ENCODE data around the gene CAMK2A.

Gene CAMK2A

GRCh38 chr5:150210644-150211043 is 78.9 kb downstream of the CAMK2A start:
- DNase-seq (ENCODE audit: low read depth) = no peak

DNA sequence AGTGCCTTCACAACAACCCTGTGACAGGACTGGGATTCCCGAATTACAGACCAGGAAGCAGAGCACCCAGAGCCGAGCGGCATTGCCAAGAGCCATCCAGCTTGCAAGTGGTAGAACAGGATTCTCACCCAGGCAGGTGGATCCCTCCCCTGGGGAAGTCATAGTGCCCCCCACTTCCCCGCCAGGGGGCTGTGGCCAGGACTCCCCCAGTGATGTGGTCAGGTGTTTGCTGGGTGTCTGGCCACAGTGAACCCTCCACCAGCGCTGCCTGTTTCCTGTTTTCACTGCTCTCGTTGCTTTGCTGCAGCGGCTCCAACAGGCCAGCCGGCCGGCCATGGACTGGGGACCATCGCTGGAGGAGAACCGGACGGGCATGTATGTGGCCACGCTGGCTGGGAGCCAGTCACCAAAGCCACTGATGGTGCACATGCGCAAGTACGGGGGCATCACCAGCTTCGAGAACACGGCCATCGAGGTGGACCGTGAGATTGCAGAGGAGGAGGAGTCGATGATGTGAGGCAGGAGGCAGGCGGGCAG is 80.4 kb downstream of the CAMK2A start:
- DNase-seq (ENCODE audit: low read depth) = no peak

- DNase-seq (ENCODE audit: low read depth) = no peak
Observed at GRCh38 chr5:150208187-150209098, 81.1 kb downstream of the CAMK2A start.

- DNase-seq (ENCODE audit: low read depth) = no peak
Observed at GRCh38 chr5:150206779-150207115, 82.8 kb downstream of the CAMK2A start.

- DNase-seq (ENCODE audit: low read depth) = no peak
Observed at GRCh38 chr5:150206098-150206778, 83.3 kb downstream of the CAMK2A start.

GRCh38 chr5:150204590-150204960 is 85.0 kb downstream of the CAMK2A start:
- DNase-seq (ENCODE audit: low read depth) = no peak

- DNase-seq (ENCODE audit: low read depth) = no peak
Observed at GRCh38 chr5:150203832-150204589, 85.6 kb downstream of the CAMK2A start.

- no peak for DNase-seq (ENCODE audit: low read depth)
Observed at GRCh38 chr5:150202501-150202900, 87.1 kb downstream of the CAMK2A start.

GRCh38 chr5:150197476-150197875 is 92.1 kb downstream of the CAMK2A start:
- no peak for DNase-seq (ENCODE audit: low read depth)

- DNase-seq (ENCODE audit: low read depth) = no peak
Observed at GRCh38 chr5:150196986-150197385, 92.6 kb downstream of the CAMK2A start.

DNA sequence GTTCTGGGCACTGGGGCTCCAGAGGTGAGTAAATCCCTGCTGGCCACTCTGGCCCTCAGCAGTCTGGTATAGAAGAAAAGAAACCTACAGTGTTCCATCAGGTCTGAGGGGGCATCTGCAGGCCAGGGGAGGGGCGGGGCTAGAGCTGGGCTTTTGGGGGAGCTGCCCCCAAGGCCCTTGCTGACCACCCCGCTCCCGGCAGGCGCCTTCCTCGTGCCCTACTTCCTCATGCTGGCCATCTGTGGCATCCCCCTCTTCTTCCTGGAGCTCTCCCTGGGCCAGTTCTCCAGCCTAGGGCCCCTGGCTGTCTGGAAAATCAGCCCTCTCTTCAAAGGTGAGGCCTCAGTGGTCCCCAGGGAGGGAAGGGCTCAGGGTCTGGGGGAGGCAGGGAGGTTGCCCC is 93.1 kb downstream of the CAMK2A start:
- DNase-seq (ENCODE audit: low read depth) = no peak

DNA sequence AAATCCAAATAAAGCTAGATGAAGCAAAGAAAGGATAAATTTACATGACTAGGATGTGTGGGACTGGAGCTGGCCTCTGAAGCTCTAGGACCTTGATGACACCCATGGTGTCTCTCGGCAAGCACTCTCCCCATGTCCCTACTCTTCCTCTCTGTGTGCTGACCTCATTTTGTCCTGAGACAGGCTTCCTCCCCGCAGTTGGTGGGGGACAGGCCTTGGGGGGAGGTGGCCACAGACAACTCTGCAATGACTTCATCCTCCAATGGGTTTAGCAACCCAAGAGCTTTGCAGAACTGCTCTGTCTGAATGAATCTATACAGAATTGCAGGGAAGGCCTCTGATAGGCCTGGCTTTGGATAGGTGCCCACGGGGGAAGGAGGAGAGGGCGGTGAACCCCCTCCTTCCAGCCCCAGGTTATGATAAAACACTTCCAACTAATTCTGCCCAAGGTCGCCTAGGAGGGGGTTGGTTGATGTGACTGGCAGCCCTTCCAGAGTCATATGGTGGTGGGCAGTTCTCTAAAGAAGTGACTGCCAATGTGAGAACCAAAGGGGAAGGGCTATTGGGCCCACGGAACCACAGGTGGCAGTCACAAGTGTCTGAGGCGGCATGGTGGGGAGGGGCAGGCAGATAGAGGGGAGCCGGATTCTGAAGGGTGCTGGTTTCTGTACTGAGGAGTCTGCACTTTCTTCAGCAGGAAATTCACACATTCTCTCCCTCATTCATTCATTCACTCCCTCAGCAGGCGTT is 93.7 kb downstream of the CAMK2A start:
- DNase-seq (ENCODE audit: low read depth) = no peak

DNA sequence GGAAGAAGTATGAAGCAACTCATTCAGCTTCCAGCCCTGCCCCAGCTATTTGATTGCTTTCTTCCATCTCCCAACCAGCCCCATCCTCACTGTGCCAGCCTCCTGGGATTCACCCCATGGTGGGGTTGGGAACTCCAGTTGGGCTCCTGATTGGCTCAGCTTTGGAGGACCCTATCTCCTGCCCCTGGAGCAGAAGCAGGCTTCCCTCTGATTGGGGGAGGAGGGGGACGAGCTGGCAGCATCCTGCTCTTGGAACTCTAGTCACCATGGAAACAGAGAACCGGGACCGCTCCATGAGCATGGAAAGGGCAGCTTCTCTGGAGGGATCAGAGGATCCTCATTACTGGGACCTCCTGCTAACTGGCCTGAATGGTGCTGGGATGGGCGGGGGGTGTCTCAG is 97.1 kb downstream of the CAMK2A start:
- no peak for DNase-seq (ENCODE audit: low read depth)

DNA sequence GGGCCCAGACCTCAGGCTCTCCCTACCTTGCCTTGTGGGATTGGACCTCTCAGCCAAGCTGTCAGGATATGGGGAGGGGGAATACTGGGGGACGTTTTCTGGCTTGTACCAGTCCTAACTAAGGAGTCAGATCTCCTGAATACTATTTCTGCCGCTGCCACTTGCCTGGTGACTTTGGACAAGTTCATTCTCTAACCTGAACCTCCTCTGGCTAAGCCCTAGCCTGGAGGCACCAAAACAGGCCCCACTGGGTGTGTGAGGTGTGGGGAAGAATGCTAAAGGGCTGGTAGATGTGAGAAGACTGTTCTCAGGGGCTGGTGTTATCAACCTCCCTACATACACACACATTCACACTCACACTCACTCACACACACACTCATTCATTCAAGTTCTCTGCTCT is 98.6 kb downstream of the CAMK2A start:
- no peak for DNase-seq (ENCODE audit: low read depth)

- DNase-seq (ENCODE audit: low read depth) = no peak
Observed at GRCh38 chr5:150190503-150190979, 99.0 kb downstream of the CAMK2A start.

GRCh38 chr5:150189728-150190502 is 99.7 kb downstream of the CAMK2A start, which contains the start of gene SLC6A7:
SLC6A7 (plus strand) TSS chr5:150190062; CDS start chr5:150190328, 266 bp downstream.
- DNase-seq (ENCODE audit: low read depth) = no peak

DNA sequence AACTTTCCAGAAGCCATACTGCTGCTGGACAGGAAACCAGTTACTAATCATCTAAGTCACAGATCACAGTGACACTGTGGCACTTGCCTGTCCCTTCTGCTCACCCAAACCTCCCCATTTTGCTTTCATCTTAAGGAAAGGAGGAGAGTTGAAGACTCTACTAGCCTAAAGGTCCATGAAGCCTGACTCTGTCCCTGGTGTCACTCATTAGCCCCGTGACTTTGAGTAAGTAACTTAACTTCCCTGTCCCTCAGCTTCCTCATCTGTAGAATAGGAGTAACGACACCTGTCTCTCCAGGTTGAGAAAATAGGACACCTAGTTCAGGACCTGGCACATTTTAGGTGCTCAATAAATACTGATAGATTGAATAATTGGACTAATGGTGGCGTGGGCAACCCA is 100.2 kb downstream of the CAMK2A start:
- no peak for DNase-seq (ENCODE audit: low read depth)

DNA sequence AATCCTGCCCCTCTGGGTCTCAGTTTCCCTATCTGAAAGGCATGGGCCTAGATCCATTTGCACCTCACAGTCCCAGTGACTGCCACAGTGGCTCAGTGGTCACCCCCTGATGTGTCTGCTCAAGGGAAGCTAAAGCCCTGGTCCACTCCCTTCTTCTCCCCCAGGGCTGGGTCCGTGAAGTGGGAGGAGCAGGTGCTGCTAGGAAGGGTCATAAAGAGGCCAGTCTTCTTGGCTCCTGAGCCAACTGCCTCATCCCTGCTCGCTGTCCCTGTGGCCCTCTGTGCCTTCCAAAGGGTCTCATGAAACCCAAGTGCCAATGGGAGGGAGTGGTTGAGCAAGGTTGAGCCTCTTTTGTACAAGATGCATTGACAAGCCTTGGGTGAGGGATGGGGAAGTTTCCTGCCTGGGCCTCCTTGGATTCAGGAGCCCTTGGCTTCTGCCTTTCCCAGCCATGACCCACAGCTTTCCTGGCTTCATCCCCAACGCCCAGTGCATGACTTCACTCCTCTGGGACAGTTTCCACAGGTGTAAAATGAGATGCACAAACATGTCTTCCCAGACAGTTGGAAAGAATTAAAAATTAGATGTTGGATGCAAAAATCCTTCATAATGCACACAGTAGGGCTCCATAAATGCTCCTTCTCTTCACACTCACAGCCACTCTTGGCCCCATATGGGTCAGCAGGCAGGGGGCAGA is 101.3 kb downstream of the CAMK2A start:
- DNase-seq (ENCODE audit: low read depth) = no peak

DNA sequence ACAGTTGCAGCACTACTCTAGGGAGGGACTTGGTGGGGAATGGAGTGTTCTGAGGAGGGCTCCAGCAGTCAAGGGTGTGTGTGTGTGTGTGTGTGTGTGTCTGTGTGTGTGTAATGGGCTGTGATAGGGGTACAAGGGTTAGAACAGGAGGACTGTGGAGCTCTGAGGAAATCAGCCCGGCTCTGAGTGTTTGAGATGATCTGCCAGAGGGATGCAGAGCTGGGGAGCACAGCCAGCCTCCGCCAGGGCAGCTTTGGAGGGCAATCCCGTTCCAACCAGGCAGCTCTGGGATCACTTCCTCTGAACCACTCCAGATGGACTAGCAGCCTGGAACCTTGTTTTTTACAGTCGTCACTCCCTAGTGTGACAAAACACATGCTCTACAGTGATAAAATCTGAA is 102.7 kb downstream of the CAMK2A start:
- no peak for DNase-seq (ENCODE audit: low read depth)

DNA sequence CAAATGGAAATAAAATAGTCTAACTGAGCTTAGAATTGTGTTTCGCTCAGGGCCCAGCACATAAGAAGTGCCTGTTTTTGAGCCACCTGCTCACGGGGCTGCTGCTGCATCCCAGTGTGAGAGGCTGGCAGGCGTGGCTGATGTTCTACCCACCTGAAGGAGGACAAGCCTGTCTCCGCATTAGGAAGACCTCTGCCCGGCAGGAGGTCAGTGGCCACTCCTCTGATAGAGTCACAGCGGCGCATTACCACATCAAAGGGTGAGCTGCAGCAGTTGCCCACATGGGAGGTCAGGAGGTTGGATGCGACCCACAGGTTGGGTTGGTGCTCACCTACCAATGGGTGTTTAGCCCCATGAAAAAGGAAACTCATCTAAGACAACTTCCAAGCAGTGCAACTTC is 103.4 kb downstream of the CAMK2A start:
- DNase-seq (ENCODE audit: low read depth) = no peak
